ENCODE results near the gene FUT3. TPM values are rescaled to one million over a fixed set of nuclear protein-coding genes. Genes with fewer than 3 reads are reported as not detected.
A peak's percentile ranks its signal among the peaks of the same experiment; 100 is the strongest.

Gene FUT3
- total RNA-seq, 1 donor from 2014 or later = 0.84 TPM

- DNase-seq (ENCODE audit: low read depth) = no peak
- no peak for TF ChIP-seq EZH2 (IDR thresholded peaks at IDR 0.05; ENCODE audit: insufficient read depth, low read length)
- no peak for TF ChIP-seq CTCF (IDR thresholded peaks at IDR 0.05; ENCODE audit: insufficient read depth, low read depth, low read length)
- Mint-ChIP-seq H3K36me3 (ENCODE audit: low read depth, unreplicated experiment) (no peaks in the 10 kb centered on the region), H3K27me3 (ENCODE audit: low read depth, unreplicated experiment) (peaks cover 10% of the 10 kb centered on the region), H3K4me1 (ENCODE audit: low read depth, unreplicated experiment) (no peaks in the 10 kb centered on the region), H3K27ac (ENCODE audit: unreplicated experiment) (peak overlapping the region; percentile 93), H3K4me3 (ENCODE audit: unreplicated experiment) (peak overlapping the region; percentile 92), H3K9me3 (ENCODE audit: unreplicated experiment) (no peaks in the 10 kb centered on the region)
- H3K4me1 ChIP-seq (ENCODE audit: insufficient read depth, low read length) = peaks cover 13% of the 10 kb centered on the region
- H3K36me3 ChIP-seq (ENCODE audit: insufficient read depth, low read length) = no peaks in the 10 kb centered on the region
- H4K20me1 ChIP-seq (ENCODE audit: insufficient read depth, low read length) = no peaks in the 10 kb centered on the region
- H3K4me3 ChIP-seq (ENCODE audit: insufficient read depth, low read depth, low read length) = peak overlapping the region; percentile 72
- H3K79me2 ChIP-seq (ENCODE audit: insufficient read depth, low read length) = no peaks in the 10 kb centered on the region
- no peak for FAIRE-seq
- peak overlapping the region; percentile 79 for H3K27ac ChIP-seq (ENCODE audit: low read depth, low read length)
- peak overlapping the region; percentile 93 for H3K4me2 ChIP-seq (ENCODE audit: low read length)
- H3K9me3 ChIP-seq (ENCODE audit: insufficient read depth, low read depth, low read length) = no peaks in the 10 kb centered on the region
- peak overlapping the region; percentile 86 for H3K9ac ChIP-seq (ENCODE audit: low read length)
- no peaks in the 10 kb centered on the region for H3K27me3 ChIP-seq (ENCODE audit: insufficient read depth, low read length)
- peak overlapping the region; percentile 91 for H2AFZ ChIP-seq (ENCODE audit: low read depth, low read length)
Measured at GRCh38 chr19:5828661-5829566, 22.3 kb downstream of the FUT3 start.

- DNase-seq (ENCODE audit: low read depth) = peak; percentile 67
Measured at GRCh38 chr19:5827891-5828660, 23.2 kb downstream of the FUT3 start.

More at GRCh38 chr19:5827891-5828660, 23.2 kb downstream of the FUT3 start:
- peak overlapping the region; percentile 79 for H3K27ac ChIP-seq (ENCODE audit: low read depth, low read length)
- H3K79me2 ChIP-seq (ENCODE audit: insufficient read depth, low read length) = no peaks in the 10 kb centered on the region
- peak overlapping the region; percentile 91 for H2AFZ ChIP-seq (ENCODE audit: low read depth, low read length)
- peak overlapping the region; percentile 72 for H3K4me3 ChIP-seq (ENCODE audit: insufficient read depth, low read depth, low read length)
- H4K20me1 ChIP-seq (ENCODE audit: insufficient read depth, low read length) = no peaks in the 10 kb centered on the region
- peak overlapping the region; percentile 92 for H3K4me3 Mint-ChIP-seq (ENCODE audit: unreplicated experiment)
- H3K27me3 ChIP-seq (ENCODE audit: insufficient read depth, low read length) = no peaks in the 10 kb centered on the region
- peaks cover 11% of the 10 kb centered on the region for H3K27me3 Mint-ChIP-seq (ENCODE audit: low read depth, unreplicated experiment)
- H3K27ac Mint-ChIP-seq (ENCODE audit: unreplicated experiment) = peak overlapping the region; percentile 93
- peaks cover 13% of the 10 kb centered on the region for H3K4me1 ChIP-seq (ENCODE audit: insufficient read depth, low read length)
- H3K9me3 Mint-ChIP-seq (ENCODE audit: unreplicated experiment) = no peaks in the 10 kb centered on the region
- peak overlapping the region; percentile 86 for H3K9ac ChIP-seq (ENCODE audit: low read length)
- no peaks in the 10 kb centered on the region for H3K4me1 Mint-ChIP-seq (ENCODE audit: low read depth, unreplicated experiment)
- H3K36me3 Mint-ChIP-seq (ENCODE audit: low read depth, unreplicated experiment) = peaks cover 3% of the 10 kb centered on the region
- TF ChIP-seq CTCF (IDR thresholded peaks at IDR 0.05; ENCODE audit: insufficient read depth, low read depth, low read length) = no peak
- TF ChIP-seq EZH2 (IDR thresholded peaks at IDR 0.05; ENCODE audit: insufficient read depth, low read length) = no peak
- H3K36me3 ChIP-seq (ENCODE audit: insufficient read depth, low read length) = no peaks in the 10 kb centered on the region
- peak overlapping the region; percentile 93 for H3K4me2 ChIP-seq (ENCODE audit: low read length)
- no peaks in the 10 kb centered on the region for H3K9me3 ChIP-seq (ENCODE audit: insufficient read depth, low read depth, low read length)
- FAIRE-seq = no peak
